ENCODE data around the gene LHX3.

LHX3 gene

GRCh38 chr9:136194540-136194939 lies 10.4 kb downstream of the LHX3 start:
- no peak for DNase-seq (ENCODE audit: low read depth)

DNA sequence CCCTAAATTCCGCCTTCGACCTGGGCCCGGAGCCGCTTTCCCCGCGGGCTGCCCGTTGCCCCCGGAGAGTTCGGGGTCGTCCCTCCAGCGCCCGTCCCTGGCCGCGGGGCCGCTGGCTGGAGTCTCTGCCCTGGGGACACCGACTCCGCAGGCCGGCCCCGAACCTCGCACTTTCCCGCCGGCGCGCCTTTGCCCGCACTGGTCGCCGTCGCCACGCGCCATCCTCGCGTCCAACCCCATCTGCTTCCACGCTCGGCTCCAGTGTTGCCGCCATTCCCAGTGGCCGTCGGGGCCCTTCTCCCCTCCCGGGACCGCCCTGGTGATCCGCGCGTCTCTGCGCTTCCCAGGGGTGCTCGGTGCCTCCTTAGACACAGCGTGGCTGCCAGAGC lies 11.0 kb downstream of the LHX3 start:
- DNase-seq (ENCODE audit: low read depth), result no peak
- TF ChIP-seq CTCF (IDR thresholded peaks at IDR 0.05; ENCODE audit: low read depth, low read length, missing control alignments), result no peak
- in situ Hi-C loops (cut with HindIII; ENCODE audit: low sequenced_read_pairs), result loop anchor here (5.0 kb wide), 2 partner anchors 48 to 57 kb away; no protein-coding TSS in a partner anchor
- no peak overlapping the region for H3K4me3 ChIP-seq (ENCODE audit: low read depth, low read length)

More at GRCh38 chr9:136194540-136194939, 10.4 kb downstream of the LHX3 start:
- no peak overlapping the region for H3K4me3 ChIP-seq (ENCODE audit: low read depth, low read length)
- no peak for TF ChIP-seq CTCF (IDR thresholded peaks at IDR 0.05; ENCODE audit: low read depth, low read length, missing control alignments)
- in situ Hi-C loops (cut with HindIII; ENCODE audit: low sequenced_read_pairs), result loop anchor here (5.0 kb wide), 2 partner anchors 48 to 57 kb away; no protein-coding TSS in a partner anchor

DNA sequence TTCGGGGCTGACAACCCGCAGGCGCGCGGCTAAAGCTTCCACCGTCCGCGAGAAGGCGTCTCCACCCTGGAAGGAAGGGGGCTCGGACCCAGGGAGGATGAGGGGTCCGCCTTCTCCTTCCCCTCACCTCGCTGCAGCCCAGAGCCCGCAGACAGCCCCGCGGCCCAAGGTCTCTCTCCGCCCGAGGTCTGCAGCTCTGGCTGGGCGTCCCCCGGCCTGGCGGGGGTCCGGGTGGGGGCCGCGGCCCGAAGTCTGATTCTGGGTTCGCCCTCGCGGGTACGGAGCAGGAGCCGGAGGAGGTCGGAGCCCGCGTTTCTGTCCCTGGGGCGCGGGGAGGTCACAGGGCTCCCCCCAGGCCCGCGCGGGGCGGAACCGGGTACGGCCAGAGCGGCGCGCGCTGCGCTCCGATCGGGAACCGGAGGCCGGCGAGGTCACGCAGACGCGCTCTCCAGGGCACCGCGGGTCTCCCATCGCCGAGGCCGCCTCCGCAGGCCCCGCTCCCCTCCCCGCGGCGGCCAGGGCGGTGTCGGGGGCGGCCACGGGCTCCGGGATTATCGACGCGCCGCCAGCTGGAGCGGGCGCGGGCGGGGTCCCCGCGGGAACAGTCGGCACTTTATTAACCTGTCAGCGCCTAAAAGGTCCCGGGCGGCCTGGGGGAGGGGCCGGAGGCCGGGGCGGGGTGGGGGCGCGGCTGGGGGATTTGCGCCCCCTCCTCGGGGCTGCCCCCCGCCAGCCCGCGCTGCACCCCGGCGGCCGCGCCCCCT lies 11.6 kb downstream of the LHX3 start:
- H3K4me3 ChIP-seq (ENCODE audit: low read depth, low read length), result no peak overlapping the region
- in situ Hi-C loops (cut with HindIII; ENCODE audit: low sequenced_read_pairs), result loop anchor here (5.0 kb wide), 2 partner anchors 49 to 56 kb away; no protein-coding TSS in a partner anchor
- no peak for DNase-seq (ENCODE audit: low read depth)
- no peak for TF ChIP-seq CTCF (IDR thresholded peaks at IDR 0.05; ENCODE audit: low read depth, low read length, missing control alignments)

GRCh38 chr9:136192289-136193126 lies 12.4 kb downstream of the LHX3 start:
- no peak for TF ChIP-seq CTCF (IDR thresholded peaks at IDR 0.05; ENCODE audit: low read depth, low read length, missing control alignments)
- no peak for DNase-seq (ENCODE audit: low read depth)
- in situ Hi-C loops (cut with HindIII; ENCODE audit: low sequenced_read_pairs), result loop anchor here (5.0 kb wide), 2 partner anchors 50 to 55 kb away; no protein-coding TSS in a partner anchor
- no peak overlapping the region for H3K4me3 ChIP-seq (ENCODE audit: low read depth, low read length)

- TF ChIP-seq CTCF (IDR thresholded peaks at IDR 0.05; ENCODE audit: low read depth, low read length, missing control alignments), result no peak
- no peak overlapping the region for H3K4me3 ChIP-seq (ENCODE audit: low read depth, low read length)
- in situ Hi-C loops (cut with HindIII; ENCODE audit: low sequenced_read_pairs), result loop anchor here (5.0 kb wide), 2 partner anchors 50 to 55 kb away; no protein-coding TSS in a partner anchor
- no peak for DNase-seq (ENCODE audit: low read depth)
These were observed 13.0 kb downstream of the LHX3 start for GRCh38 chr9:136191960-136192286.

GRCh38 chr9:136191099-136191959 lies 13.6 kb downstream of the LHX3 start:
- H3K4me3 ChIP-seq (ENCODE audit: low read depth, low read length), result no peak overlapping the region
- DNase-seq (ENCODE audit: low read depth), result no peak
- in situ Hi-C loops (cut with HindIII; ENCODE audit: low sequenced_read_pairs), result loop anchor here (5.0 kb wide), 2 partner anchors 51 to 54 kb away; no protein-coding TSS in a partner anchor
- TF ChIP-seq CTCF (IDR thresholded peaks at IDR 0.05; ENCODE audit: low read depth, low read length, missing control alignments), result no peak

All from astrocyte of the cerebellum (primary cell).